HT1080 (cell line): ENCODE measurements around the gene ITSN1. TPM values are rescaled to one million over a fixed set of nuclear protein-coding genes. Genes with fewer than 3 reads are reported as not detected.
A peak's percentile ranks its signal among the peaks of the same experiment; 100 is the strongest.
"Not testable (repeated sequence)": the region's sequence is repeated elsewhere in the genome, so short reads cannot be mapped to it uniquely, and the experiment has no call there.

Source experiments
- DNase-seq: peaks from one replicate; pipeline ENCODE4 v3.0.0-alpha.2; 2015; ENCODE audit warnings: low read depth
- total RNA-seq: library from RNA; depleted of rRNA; stranded (reverse); fragments of >200 nt; shearing (Covaris generic); gene quantifications from 2 replicates; pipeline ENCODE4 v1.2.3, GENCODE V29; 2014

ITSN1 gene
- total RNA-seq, 1 experiment from 2014 or later: 29.2 TPM

- DNase-seq: not testable (repeated sequence)
Measured at GRCh38 chr21:33729139-33729538, 86.8 kb downstream of the ITSN1 start.

- no peak for DNase-seq
Measured at GRCh38 chr21:33729641-33730040, 87.3 kb downstream of the ITSN1 start.

- DNase-seq: peak; percentile 5
Measured at GRCh38 chr21:33731447-33731846, 89.1 kb downstream of the ITSN1 start.

GRCh38 chr21:33732038-33732437 is 89.7 kb downstream of the ITSN1 start:
- DNase-seq: no peak

GRCh38 chr21:33733601-33734000 is 91.3 kb downstream of the ITSN1 start:
- no peak for DNase-seq

- DNase-seq: no peak
Measured at GRCh38 chr21:33734291-33734690, 92.0 kb downstream of the ITSN1 start.

GRCh38 chr21:33734818-33735217 is 92.5 kb downstream of the ITSN1 start:
- no peak for DNase-seq

- DNase-seq: no peak
Measured at GRCh38 chr21:33736569-33736968, 94.3 kb downstream of the ITSN1 start.

GRCh38 chr21:33739701-33740100 is 97.4 kb downstream of the ITSN1 start:
- no peak for DNase-seq

- DNase-seq: no peak
Measured at GRCh38 chr21:33747420-33747819, 105.1 kb downstream of the ITSN1 start.

GRCh38 chr21:33748903-33749302 is 106.6 kb downstream of the ITSN1 start:
- no peak for DNase-seq

GRCh38 chr21:33750017-33750416 is 107.7 kb downstream of the ITSN1 start:
- DNase-seq: no peak

- DNase-seq: no peak
Measured at GRCh38 chr21:33751120-33751519, 108.8 kb downstream of the ITSN1 start.

GRCh38 chr21:33751533-33751932 is 109.2 kb downstream of the ITSN1 start:
- DNase-seq: no peak

- no peak for DNase-seq
Measured at GRCh38 chr21:33752260-33752659, 110.0 kb downstream of the ITSN1 start.

- no peak for DNase-seq
Measured at GRCh38 chr21:33753886-33754285, 111.6 kb downstream of the ITSN1 start.

GRCh38 chr21:33754481-33754880 is 112.2 kb downstream of the ITSN1 start:
- DNase-seq: no peak

- no peak for DNase-seq
Measured at GRCh38 chr21:33755354-33755753, 113.1 kb downstream of the ITSN1 start.

- peak; percentile 58 for DNase-seq
Measured at GRCh38 chr21:33760641-33761440, 118.5 kb downstream of the ITSN1 start.

GRCh38 chr21:33761441-33762036 is 119.2 kb downstream of the ITSN1 start:
- DNase-seq: peak; percentile 95

GRCh38 chr21:33762803-33763581 is 120.7 kb downstream of the ITSN1 start:
- DNase-seq: no peak

GRCh38 chr21:33763582-33763899 is 121.2 kb downstream of the ITSN1 start:
- no peak for DNase-seq
